ENCODE measurements around the gene RASSF3.

The RASSF3 gene

GRCh38 chr12:64658892-64659481 lies 48.7 kb downstream of the RASSF3 start:
- H3K9ac ChIP-seq (ENCODE audit: low read depth, low read length) = no peak overlapping the region
- peaks cover 4% of the 10 kb centered on the region; the same call in 1 of the 2 replicates for H3K36me3 ChIP-seq (ENCODE audit: insufficient read depth, low read length)
- no peak overlapping the region for H2AFZ ChIP-seq (ENCODE audit: low read depth, low read length)
- H3K27me3 ChIP-seq (ENCODE audit: insufficient read depth, low read length, poor library complexity) = no peaks in the 10 kb centered on the region
- no peak for ATAC-seq (ENCODE audit: insufficient read depth, low read depth)
- H3K4me2 ChIP-seq (ENCODE audit: insufficient read depth, low read length) = no peak overlapping the region
- no peak for DNase-seq
- no peak overlapping the region for H3K4me3 ChIP-seq (ENCODE audit: low read depth in 1 of 2, low read length in 2 of 2)
- TF ChIP-seq, protein P1, sequence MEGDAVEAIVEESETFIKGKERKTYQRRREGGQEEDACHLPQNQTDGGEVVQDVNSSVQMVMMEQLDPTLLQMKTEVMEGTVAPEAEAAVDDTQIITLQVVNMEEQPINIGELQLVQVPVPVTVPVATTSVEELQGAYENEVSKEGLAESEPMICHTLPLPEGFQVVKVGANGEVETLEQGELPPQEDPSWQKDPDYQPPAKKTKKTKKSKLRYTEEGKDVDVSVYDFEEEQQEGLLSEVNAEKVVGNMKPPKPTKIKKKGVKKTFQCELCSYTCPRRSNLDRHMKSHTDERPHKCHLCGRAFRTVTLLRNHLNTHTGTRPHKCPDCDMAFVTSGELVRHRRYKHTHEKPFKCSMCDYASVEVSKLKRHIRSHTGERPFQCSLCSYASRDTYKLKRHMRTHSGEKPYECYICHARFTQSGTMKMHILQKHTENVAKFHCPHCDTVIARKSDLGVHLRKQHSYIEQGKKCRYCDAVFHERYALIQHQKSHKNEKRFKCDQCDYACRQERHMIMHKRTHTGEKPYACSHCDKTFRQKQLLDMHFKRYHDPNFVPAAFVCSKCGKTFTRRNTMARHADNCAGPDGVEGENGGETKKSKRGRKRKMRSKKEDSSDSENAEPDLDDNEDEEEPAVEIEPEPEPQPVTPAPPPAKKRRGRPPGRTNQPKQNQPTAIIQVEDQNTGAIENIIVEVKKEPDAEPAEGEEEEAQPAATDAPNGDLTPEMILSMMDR (IDR thresholded peaks at IDR 0.05; ENCODE audit: borderline replicate concordance, extremely low read depth, low read length, poor library complexity, severe bottlenecking) = no peak
- no peak for TF ChIP-seq EZH2 (IDR thresholded peaks at IDR 0.05; ENCODE audit: borderline replicate concordance, low read depth, low read length, severe bottlenecking)
- peaks cover 4% of the 10 kb centered on the region; the same call in 1 of the 2 replicates for H4K20me1 ChIP-seq (ENCODE audit: insufficient read depth, low read length)
- no peaks in the 10 kb centered on the region for H3K9me3 ChIP-seq (ENCODE audit: insufficient read depth, low read length, severe bottlenecking)
- H3K4me1 ChIP-seq (ENCODE audit: insufficient read depth, low read length) = no peaks in the 10 kb centered on the region
- peaks cover 60% of the 10 kb centered on the region for H3K79me2 ChIP-seq (ENCODE audit: insufficient read depth, low read length)
- no peak overlapping the region for H3K27ac ChIP-seq (ENCODE audit: low read length)

DNA sequence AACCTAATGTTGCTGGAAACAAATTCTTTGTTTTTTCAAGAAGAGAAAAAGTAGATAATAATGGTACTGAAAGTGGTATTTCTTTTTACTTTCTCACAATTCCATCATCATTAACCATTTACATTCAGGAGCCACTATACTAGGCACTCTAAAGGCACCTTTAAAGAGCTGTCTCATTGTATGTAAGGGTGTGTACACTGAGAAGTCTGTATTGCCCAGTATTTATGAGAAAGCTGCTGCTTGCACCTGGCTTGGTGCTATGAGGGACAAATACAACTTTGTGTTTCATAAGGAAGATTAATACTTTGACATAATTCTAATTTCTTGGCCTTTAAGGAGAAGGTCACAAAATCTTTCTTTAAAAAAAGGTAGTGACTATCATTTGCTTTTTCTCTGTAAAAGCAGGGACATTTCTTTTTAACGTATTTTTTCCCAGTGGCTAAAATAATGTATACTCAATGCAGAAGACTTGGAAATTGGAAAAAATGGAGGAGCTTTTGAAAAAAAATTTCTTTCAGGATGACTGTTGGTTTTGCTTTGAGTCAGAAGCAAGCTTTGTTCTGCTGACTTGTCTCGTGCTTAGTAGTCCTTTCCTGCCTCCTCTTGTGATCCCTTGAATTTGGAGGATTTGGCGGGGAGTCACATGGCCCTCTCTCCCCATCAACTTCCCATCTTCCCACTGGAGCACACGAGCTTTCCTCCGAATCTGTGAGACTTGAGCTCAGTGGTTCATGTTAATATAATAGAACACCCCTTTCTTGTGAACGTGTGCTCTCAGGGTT lies 50.1 kb downstream of the RASSF3 start:
- no peak for DNase-seq
- no peak for ATAC-seq (ENCODE audit: insufficient read depth, low read depth)

GRCh38 chr12:64663015-64663414 lies 52.7 kb downstream of the RASSF3 start:
- Histone ChIP-seq H3K79me2 (ENCODE audit: insufficient read depth, low read length) (peaks cover 71% of the 10 kb centered on the region), H3K27ac (ENCODE audit: low read length) (no peak overlapping the region), H3K9ac (ENCODE audit: low read depth, low read length) (no peak overlapping the region), H4K20me1 (ENCODE audit: insufficient read depth, low read length) (peaks cover 14% of the 10 kb centered on the region; the same call in 1 of the 2 replicates), H3K9me3 (ENCODE audit: insufficient read depth, low read length, severe bottlenecking) (no peaks in the 10 kb centered on the region), H2AFZ (ENCODE audit: low read depth, low read length) (no peak overlapping the region), H3K27me3 (ENCODE audit: insufficient read depth, low read length, poor library complexity) (no peaks in the 10 kb centered on the region), H3K36me3 (ENCODE audit: insufficient read depth, low read length) (no peaks in the 10 kb centered on the region), H3K4me3 (ENCODE audit: low read depth in 1 of 2, low read length in 2 of 2) (no peak overlapping the region), H3K4me1 (ENCODE audit: insufficient read depth, low read length) (peaks cover 8% of the 10 kb centered on the region), H3K4me2 (ENCODE audit: insufficient read depth, low read length) (no peak overlapping the region)
- no peak for TF ChIP-seq EZH2 (IDR thresholded peaks at IDR 0.05; ENCODE audit: borderline replicate concordance, low read depth, low read length, severe bottlenecking)
- TF ChIP-seq, protein P1 (IDR thresholded peaks at IDR 0.05; ENCODE audit: borderline replicate concordance, extremely low read depth, low read length, poor library complexity, severe bottlenecking) = no peak
- ATAC-seq (ENCODE audit: insufficient read depth, low read depth) (no peak), DNase-seq (no peak)

More for the DNA sequence above, 50.1 kb downstream of the RASSF3 start:
- H3K27me3 ChIP-seq (ENCODE audit: insufficient read depth, low read length, poor library complexity) = no peaks in the 10 kb centered on the region
- H3K4me2 ChIP-seq (ENCODE audit: insufficient read depth, low read length) = no peak overlapping the region
- H3K27ac ChIP-seq (ENCODE audit: low read length) = no peak overlapping the region
- H3K4me1 ChIP-seq (ENCODE audit: insufficient read depth, low read length) = no peaks in the 10 kb centered on the region
- no peak overlapping the region for H2AFZ ChIP-seq (ENCODE audit: low read depth, low read length)
- H3K9ac ChIP-seq (ENCODE audit: low read depth, low read length) = no peak overlapping the region
- H3K79me2 ChIP-seq (ENCODE audit: insufficient read depth, low read length) = peaks cover 65% of the 10 kb centered on the region
- H3K9me3 ChIP-seq (ENCODE audit: insufficient read depth, low read length, severe bottlenecking) = no peaks in the 10 kb centered on the region
- peaks cover 4% of the 10 kb centered on the region; the same call in 1 of the 2 replicates for H4K20me1 ChIP-seq (ENCODE audit: insufficient read depth, low read length)
- TF ChIP-seq, protein P1 (IDR thresholded peaks at IDR 0.05; ENCODE audit: borderline replicate concordance, extremely low read depth, low read length, poor library complexity, severe bottlenecking) = no peak
- TF ChIP-seq EZH2 (IDR thresholded peaks at IDR 0.05; ENCODE audit: borderline replicate concordance, low read depth, low read length, severe bottlenecking) = no peak
- no peak overlapping the region for H3K4me3 ChIP-seq (ENCODE audit: low read depth in 1 of 2, low read length in 2 of 2)
- H3K36me3 ChIP-seq (ENCODE audit: insufficient read depth, low read length) = peaks cover 4% of the 10 kb centered on the region; the same call in 1 of the 2 replicates

Data from DND-41 (cell line).